Lung (tissue), 12 donors: ENCODE measurements around the gene NUDT21. TPM values are rescaled to one million over a fixed set of nuclear protein-coding genes. Genes with fewer than 3 reads are reported as not detected.

ENCODE experiments used
- ATAC-seq: fragments of 200-7000 bp; cut with Tn5 transposase; one replicate; pipeline ENCODE4 v1.9.1; 2020; ENCODE audit warnings: moderate number of reproducible peaks; ENCODE audit not compliant: insufficient read depth, low FRiP score
- DNase-seq, 3 donors: peaks; one replicate each; pipeline ENCODE4 v3.0.0-alpha.2; 2013 to 2017
- H3K27ac ChIP-seq, 2 donors: one replicate each; pipeline ENCODE4 v1.5.1; 2013; ENCODE audit warnings: mild to moderate bottlenecking in 2 of 2, moderate library complexity in 2 of 2, control low read depth in 1 of 2, inconsistent platforms in 1 of 2, low read depth in 1 of 2, low read length in 1 of 2
- H3K27me3 ChIP-seq, 3 donors: one replicate each; pipeline ENCODE4 v1.5.1; 2013; ENCODE audit warnings: low read length in 2 of 3; ENCODE audit not compliant: control insufficient read depth in 3 of 3, insufficient read depth in 3 of 3
- H3K36me3 ChIP-seq, 4 donors: one replicate each; pipeline ENCODE4 v1.5.1; 2013; ENCODE audit warnings: low read length in 4 of 4, mild to moderate bottlenecking in 1 of 4, moderate library complexity in 1 of 4; ENCODE audit not compliant: control insufficient read depth in 4 of 4, insufficient read depth in 4 of 4
- H3K4me1 ChIP-seq, 5 donors: one replicate each; pipeline ENCODE4 v1.5.1; 2013; ENCODE audit warnings: low read length in 5 of 5, mild to moderate bottlenecking in 2 of 5, moderate library complexity in 1 of 5; ENCODE audit not compliant: control insufficient read depth in 5 of 5, insufficient read depth in 5 of 5
- H3K4me3 ChIP-seq: one replicate; pipeline ENCODE4 v1.5.1; 2013; ENCODE audit warnings: mild to moderate bottlenecking, control low read depth, moderate library complexity
- H3K9ac ChIP-seq, 2 donors: one replicate each; pipeline ENCODE4 v1.5.1; 2013; ENCODE audit warnings: low read length in 2 of 2, control low read depth in 1 of 2; ENCODE audit not compliant: insufficient read depth in 1 of 2
- H3K9me3 ChIP-seq, 4 donors: one replicate each; pipeline ENCODE4 v1.5.1; 2013; ENCODE audit warnings: low read length in 3 of 4, mild to moderate bottlenecking in 1 of 4, moderate library complexity in 1 of 4; ENCODE audit not compliant: control insufficient read depth in 4 of 4, insufficient read depth in 3 of 4
- WGBS, 2 donors: extraction: QIAGEN DNeasy Blood & Tissue Kit; methylation state at CpG; one replicate each; pipeline ENCODE4 v1.1.7; 2013; 5-methylcytosine and 5-hydroxymethylcytosine counted together
- polyA plus RNA-seq, 2 donors: library from polyadenylated mRNA; stranded (reverse); fragments of 200-250 nt; gene quantifications; one replicate each; pipeline ENCODE4 v1.2.1, GENCODE V29; 2013
- total RNA-seq, 2 donors: library from RNA; depleted of rRNA in 1 of 2; stranded (reverse); fragments of >200 nt in 1 of 2; gene quantifications; one replicate each; pipeline ENCODE4 v1.2.1, GENCODE V29; 2014 to 2021
- TF ChIP-seq, protein P1 (sequence below): IDR thresholded peaks from 2 replicates; pipeline ENCODE4 v1.5.1; 2012; ENCODE audit warnings: mild to moderate bottlenecking; ENCODE audit errors: control extremely low read depth, extremely low read depth
- donor health status: control.
- donor health status: control.
- donor health status: Bipolar disorder and iron deficiency.
- donor health status: healthy.
- donor health status: DM: yes; HTN: yes; CAD: no.

NUDT21 gene
- total and polyA plus RNA-seq, 4 donors = 30.9 to 91.0 (median 60.5) TPM

DNA sequence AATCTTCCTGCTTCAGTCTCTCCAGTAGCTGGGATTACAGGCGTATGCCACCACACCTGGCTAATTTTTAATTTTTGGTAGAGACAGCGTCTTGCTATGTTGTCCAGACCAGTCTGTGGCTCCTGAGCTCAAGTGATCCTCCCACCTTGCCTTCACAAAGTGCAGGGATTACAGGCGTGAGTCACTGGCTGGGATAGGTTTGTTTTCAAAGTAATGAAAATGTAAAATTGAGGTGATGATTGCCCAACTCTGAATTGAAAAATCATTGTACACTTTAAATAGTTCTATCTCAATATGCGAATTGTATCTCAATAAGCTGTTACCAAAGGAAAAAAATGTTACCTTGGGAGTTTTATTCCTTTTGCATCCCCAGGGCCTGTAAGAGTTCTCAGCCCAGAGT lies 24.5 kb downstream of the NUDT21 start:
- DNase-seq = no peak
- Histone ChIP-seq H3K27me3 (peaks cover 0 to 6% (median 0%) of the 10 kb centered on the region in 3 donors), H3K9me3 (no peaks in the 10 kb centered on the region), H3K4me3 (no peak overlapping the region), H3K36me3 (peaks cover 2 to 8% (median 5%) of the 10 kb centered on the region in 4 donors), H3K9ac (no peak overlapping the region), H3K27ac (no peak overlapping the region), H3K4me1 (peaks cover 3 to 16% (median 4%) of the 10 kb centered on the region in 5 donors)
- 93 to 95% methylated on average over 4 of the region's 4 CpGs for WGBS, 2 donors
- no peak for ATAC-seq
- TF ChIP-seq, protein P1, sequence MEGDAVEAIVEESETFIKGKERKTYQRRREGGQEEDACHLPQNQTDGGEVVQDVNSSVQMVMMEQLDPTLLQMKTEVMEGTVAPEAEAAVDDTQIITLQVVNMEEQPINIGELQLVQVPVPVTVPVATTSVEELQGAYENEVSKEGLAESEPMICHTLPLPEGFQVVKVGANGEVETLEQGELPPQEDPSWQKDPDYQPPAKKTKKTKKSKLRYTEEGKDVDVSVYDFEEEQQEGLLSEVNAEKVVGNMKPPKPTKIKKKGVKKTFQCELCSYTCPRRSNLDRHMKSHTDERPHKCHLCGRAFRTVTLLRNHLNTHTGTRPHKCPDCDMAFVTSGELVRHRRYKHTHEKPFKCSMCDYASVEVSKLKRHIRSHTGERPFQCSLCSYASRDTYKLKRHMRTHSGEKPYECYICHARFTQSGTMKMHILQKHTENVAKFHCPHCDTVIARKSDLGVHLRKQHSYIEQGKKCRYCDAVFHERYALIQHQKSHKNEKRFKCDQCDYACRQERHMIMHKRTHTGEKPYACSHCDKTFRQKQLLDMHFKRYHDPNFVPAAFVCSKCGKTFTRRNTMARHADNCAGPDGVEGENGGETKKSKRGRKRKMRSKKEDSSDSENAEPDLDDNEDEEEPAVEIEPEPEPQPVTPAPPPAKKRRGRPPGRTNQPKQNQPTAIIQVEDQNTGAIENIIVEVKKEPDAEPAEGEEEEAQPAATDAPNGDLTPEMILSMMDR = no peak

DNA sequence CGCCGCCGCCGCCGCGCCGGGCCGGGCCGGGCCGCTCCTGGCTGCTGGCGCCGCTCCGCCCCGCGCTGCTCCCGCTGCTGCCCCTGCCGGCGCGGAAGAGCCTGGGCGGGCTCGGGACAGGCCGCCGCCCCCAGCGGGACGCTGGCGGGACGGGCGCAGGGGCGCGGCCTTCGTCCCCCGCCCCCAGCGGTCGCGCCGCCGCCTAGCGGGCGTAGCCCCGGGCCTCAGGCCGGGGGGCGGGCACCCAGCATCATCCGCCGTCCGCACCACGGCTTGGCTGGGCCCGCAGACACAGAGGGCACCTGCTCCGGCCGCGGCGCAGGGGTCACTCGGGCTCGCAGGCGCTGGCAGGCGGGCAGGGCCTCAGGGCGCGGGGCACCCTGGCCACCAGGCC lies 25.7 kb downstream of the NUDT21 start, which contains the start of gene AMFR:
Gene AMFR (minus strand): TSS at position 107 of the 394 bp plus-strand sequence. CDS start 218 bp downstream, outside the sequence.
- TF ChIP-seq, protein P1 = no peak
- DNase-seq (peak; percentile 71 to 89 (median 78)), ATAC-seq (peak; percentile 96)
- Histone ChIP-seq H3K9me3 (no peaks in the 10 kb centered on the region), H3K27me3 (peaks cover 0 to 6% (median 0%) of the 10 kb centered on the region in 3 donors), H3K9ac (peak within 1 kb of the TSS; percentile 44 to 57), H3K4me3 (peak within 1 kb of the TSS; percentile 94), H3K27ac (peak within 1 kb of the TSS; percentile 91 to 94), H3K36me3 (peaks cover 0 to 2% (median under 1%) of the 10 kb centered on the region in 4 donors), H3K4me1 (peaks cover 4 to 16% (median 6%) of the 10 kb centered on the region in 5 donors)
- WGBS, 2 donors = 0 to 1% methylated on average over 28 to 57 of the region's 57 CpGs

DNA sequence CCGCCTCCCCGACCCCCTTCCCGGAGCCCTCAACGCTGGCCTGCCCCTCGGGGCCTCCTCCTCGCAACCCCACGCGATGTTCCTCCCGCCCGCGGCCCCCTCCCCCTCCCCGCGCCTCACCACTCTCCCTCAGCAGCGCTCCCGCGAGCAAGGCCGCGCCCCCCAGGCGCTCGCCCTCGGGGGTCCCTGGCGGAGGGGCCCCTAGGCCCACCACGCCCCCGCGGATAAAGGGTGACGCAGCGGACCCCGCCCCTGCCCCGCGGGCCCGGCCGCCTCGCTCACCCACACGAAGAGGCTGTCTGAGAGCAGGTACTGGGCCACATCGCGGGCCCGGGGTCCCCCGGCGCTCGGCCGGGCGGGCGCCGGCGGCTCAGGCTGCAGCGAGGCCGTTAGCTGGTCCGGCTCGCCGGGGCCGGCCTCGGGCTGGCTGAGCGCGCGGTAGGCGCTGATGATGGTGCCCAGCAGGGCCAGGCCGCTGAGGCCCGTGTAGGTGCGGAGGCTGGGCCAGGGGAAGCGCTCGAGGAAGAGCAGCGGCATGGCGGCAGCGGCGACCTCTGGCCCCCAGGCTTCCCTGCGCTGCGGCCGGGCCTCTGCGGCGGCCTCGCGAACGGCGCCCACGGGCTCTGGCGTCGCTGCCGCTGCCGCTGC lies 26.2 kb downstream of the NUDT21 start:
- H3K27me3 ChIP-seq = peaks cover 0 to 6% (median 0%) of the 10 kb centered on the region in 3 donors
- TF ChIP-seq, protein P1 = no peak
- peaks cover 4 to 21% (median 6%) of the 10 kb centered on the region in 5 donors for H3K4me1 ChIP-seq
- peaks cover 0 to 2% (median 0%) of the 10 kb centered on the region in 4 donors for H3K36me3 ChIP-seq
- 1 to 2% methylated on average over 49 to 79 of the region's 79 CpGs for WGBS, 2 donors
- peak; percentile 25 for ATAC-seq
- peak overlapping the region; percentile 91 to 94 for H3K27ac ChIP-seq
- peak; percentile 45 to 62 (median 57) for DNase-seq
- H3K9ac ChIP-seq = peak overlapping the region in 1 of 2 donors; percentile 14
- H3K9me3 ChIP-seq = no peaks in the 10 kb centered on the region
- peak overlapping the region; percentile 94 for H3K4me3 ChIP-seq
